SK-N-SH (cell line): ENCODE results near the gene TMEM229A. TPM values are rescaled to one million over a fixed set of nuclear protein-coding genes. Genes with fewer than 3 reads are reported as not detected.

Experiments used
- CHD2 ChIP-seq: fragments of 150-350 bp; IDR thresholded peaks from 2 replicates; pipeline ENCODE4 v1.6.1; 2018; ENCODE audit warnings: low read length; ENCODE audit not compliant: partially characterized antibody
- ELF1 ChIP-seq: IDR thresholded peaks from 2 replicates; pipeline ENCODE4 v1.4.0; 2012
- EP300 ChIP-seq, 2 experiments: IDR thresholded peaks; 2 replicates each; pipeline versions ENCODE4 v1.4.0 to v1.6.1; 2012; ENCODE audit warnings: borderline replicate concordance in 1 of 2, low read depth in 1 of 2, low read length in 1 of 2
- EZH2phosphoT487 ChIP-seq: fragments of 200-600 bp; sonication (generic); IDR thresholded peaks from 2 replicates; pipeline ENCODE4 v1.6.1; 2017; ENCODE audit warnings: low read depth, mixed run types, mild to moderate bottlenecking, antibody characterized with exemption, moderate library complexity, borderline replicate concordance
- FOSL2 ChIP-seq: IDR thresholded peaks from 2 replicates; pipeline ENCODE4 v1.4.0; 2012; ENCODE audit warnings: low read depth, mild to moderate bottlenecking, moderate library complexity, borderline replicate concordance
- FOXJ3 ChIP-seq: sonication (generic); formaldehyde crosslinking; IDR thresholded peaks from 2 replicates; pipeline ENCODE4 v1.5.1; 2020; ENCODE audit warnings: mild to moderate bottlenecking, missing genetic modification reagents
- GABPA ChIP-seq: IDR thresholded peaks from 2 replicates; pipeline ENCODE4 v1.4.0; 2012; ENCODE audit warnings: low read depth, mild to moderate bottlenecking
- GATA2 ChIP-seq: sonication (generic); formaldehyde crosslinking; IDR thresholded peaks from 2 replicates; pipeline ENCODE4 v1.5.0; 2020; ENCODE audit warnings: mild to moderate bottlenecking, missing genetic modification reagents
- JUND ChIP-seq: IDR thresholded peaks from 2 replicates; pipeline ENCODE4 v1.4.0; 2012
- NFIC ChIP-seq: IDR thresholded peaks from 2 replicates; pipeline ENCODE4 v1.4.0; 2012; ENCODE audit warnings: borderline replicate concordance
- POLR2AphosphoS5 ChIP-seq: IDR thresholded peaks from 2 replicates; pipeline ENCODE4 v1.6.1; 2012; ENCODE audit warnings: low read depth, low read length
- RAD21 ChIP-seq: IDR thresholded peaks from 2 replicates; pipeline ENCODE4 v1.6.1; 2012; ENCODE audit warnings: mild to moderate bottlenecking, low read length
- RCOR1 ChIP-seq: fragments of 150-350 bp; IDR thresholded peaks from 2 replicates; pipeline ENCODE4 v1.6.1; 2017; ENCODE audit warnings: antibody characterized with exemption, low read length
- RFX5 ChIP-seq: IDR thresholded peaks from 2 replicates; pipeline ENCODE4 v1.6.1; 2012; ENCODE audit warnings: mild to moderate bottlenecking, improper control_type of control experiment, low read length
- SIN3A ChIP-seq: IDR thresholded peaks from 2 replicates; pipeline ENCODE4 v1.6.1; 2012; ENCODE audit warnings: low read depth, mild to moderate bottlenecking, low read length, moderate library complexity, borderline replicate concordance
- SMC3 ChIP-seq: IDR thresholded peaks from 2 replicates; pipeline ENCODE4 v1.6.1; 2012; ENCODE audit warnings: low read depth, low read length, improper control_type of control experiment
- TAF1 ChIP-seq: IDR thresholded peaks from 2 replicates; pipeline ENCODE4 v1.6.1; 2012; ENCODE audit warnings: low read depth, mild to moderate bottlenecking, low read length, moderate library complexity, borderline replicate concordance
- TCF12 ChIP-seq: IDR thresholded peaks from 2 replicates; pipeline ENCODE4 v1.4.0; 2012
- TEAD4 ChIP-seq: IDR thresholded peaks from 2 replicates; pipeline ENCODE4 v1.4.0; 2012; ENCODE audit warnings: mild to moderate bottlenecking, borderline replicate concordance; ENCODE audit not compliant: insufficient read depth
- YY1 ChIP-seq: IDR thresholded peaks from 2 replicates; pipeline ENCODE4 v1.4.0; 2012; ENCODE audit warnings: low read depth, mild to moderate bottlenecking
- polyA plus RNA-seq, 3 experiments: library from polyadenylated mRNA; depleted of rRNA; stranded (reverse); fragments of >200 nt; gene quantifications; 2 replicates each; pipeline ENCODE4 v1.2.3, GENCODE V29; 2012
- TF ChIP-seq, protein P1 (sequence below): fragments of 200-600 bp; sonication (generic); IDR thresholded peaks from 2 replicates; pipeline ENCODE4 v1.6.1; 2017; ENCODE audit warnings: antibody characterized with exemption, mild to moderate bottlenecking, moderate library complexity
- TF ChIP-seq, protein P2 (sequence below): IDR thresholded peaks from 2 replicates; pipeline ENCODE4 v1.4.0; 2012; ENCODE audit warnings: low read depth, borderline replicate concordance
- TF ChIP-seq, protein P3 (sequence below): fragments of 150-350 bp; IDR thresholded peaks from 2 replicates; pipeline ENCODE4 v1.6.1; 2016; ENCODE audit warnings: mild to moderate bottlenecking, low read depth, low read length
- TF ChIP-seq, protein P4 (sequence below): fragments of 150-350 bp; IDR thresholded peaks from 2 replicates; pipeline ENCODE4 v1.6.1; 2017; ENCODE audit warnings: antibody characterized with exemption, low read length, low read depth, borderline replicate concordance

The TMEM229A gene
- polyA plus RNA-seq, 1 of the 3 experiments (the other 2 are of a cell fraction) = 0.35 TPM

DNA sequence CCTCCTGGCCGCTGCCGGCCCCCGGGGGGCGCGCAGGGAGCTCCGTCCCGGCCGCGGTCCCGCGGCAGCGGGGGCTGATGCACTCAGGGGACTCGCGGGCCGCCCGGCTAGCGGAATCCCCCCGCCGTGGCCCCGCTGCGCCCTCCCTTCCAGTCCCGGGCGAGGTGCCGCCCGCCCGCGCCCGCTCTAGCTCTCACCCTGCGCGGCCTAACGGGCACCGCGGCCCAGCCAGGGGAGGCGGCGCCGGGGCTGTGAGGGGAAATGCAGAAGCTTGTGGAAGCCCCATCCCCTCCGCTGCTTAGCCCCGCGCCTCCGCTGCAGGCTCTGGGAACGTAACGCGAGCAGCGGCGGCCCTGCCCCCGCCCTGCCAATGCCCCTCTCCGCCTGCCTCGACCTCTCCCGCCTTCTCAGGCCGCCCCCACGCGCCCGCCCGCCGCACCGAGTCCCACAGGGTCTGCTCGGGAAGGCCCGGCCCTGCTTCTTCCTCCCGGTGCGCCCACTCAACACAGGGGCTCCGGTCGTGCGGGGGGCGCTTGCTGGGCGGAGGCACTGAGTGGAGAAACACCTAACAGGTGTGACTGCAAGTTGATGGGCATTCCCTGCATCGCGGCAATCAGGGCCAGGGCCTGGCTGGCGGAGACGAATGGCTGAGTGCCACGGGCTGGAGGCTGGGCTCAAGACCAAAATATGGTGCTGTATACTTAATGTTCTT is 384 bp upstream of the TMEM229A start (continued):
- TF ChIP-seq, protein P1, sequence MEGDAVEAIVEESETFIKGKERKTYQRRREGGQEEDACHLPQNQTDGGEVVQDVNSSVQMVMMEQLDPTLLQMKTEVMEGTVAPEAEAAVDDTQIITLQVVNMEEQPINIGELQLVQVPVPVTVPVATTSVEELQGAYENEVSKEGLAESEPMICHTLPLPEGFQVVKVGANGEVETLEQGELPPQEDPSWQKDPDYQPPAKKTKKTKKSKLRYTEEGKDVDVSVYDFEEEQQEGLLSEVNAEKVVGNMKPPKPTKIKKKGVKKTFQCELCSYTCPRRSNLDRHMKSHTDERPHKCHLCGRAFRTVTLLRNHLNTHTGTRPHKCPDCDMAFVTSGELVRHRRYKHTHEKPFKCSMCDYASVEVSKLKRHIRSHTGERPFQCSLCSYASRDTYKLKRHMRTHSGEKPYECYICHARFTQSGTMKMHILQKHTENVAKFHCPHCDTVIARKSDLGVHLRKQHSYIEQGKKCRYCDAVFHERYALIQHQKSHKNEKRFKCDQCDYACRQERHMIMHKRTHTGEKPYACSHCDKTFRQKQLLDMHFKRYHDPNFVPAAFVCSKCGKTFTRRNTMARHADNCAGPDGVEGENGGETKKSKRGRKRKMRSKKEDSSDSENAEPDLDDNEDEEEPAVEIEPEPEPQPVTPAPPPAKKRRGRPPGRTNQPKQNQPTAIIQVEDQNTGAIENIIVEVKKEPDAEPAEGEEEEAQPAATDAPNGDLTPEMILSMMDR = no peak
- TF ChIP-seq, protein P2, sequence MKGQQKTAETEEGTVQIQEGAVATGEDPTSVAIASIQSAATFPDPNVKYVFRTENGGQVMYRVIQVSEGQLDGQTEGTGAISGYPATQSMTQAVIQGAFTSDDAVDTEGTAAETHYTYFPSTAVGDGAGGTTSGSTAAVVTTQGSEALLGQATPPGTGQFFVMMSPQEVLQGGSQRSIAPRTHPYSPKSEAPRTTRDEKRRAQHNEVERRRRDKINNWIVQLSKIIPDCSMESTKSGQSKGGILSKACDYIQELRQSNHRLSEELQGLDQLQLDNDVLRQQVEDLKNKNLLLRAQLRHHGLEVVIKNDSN = no peak
- TF ChIP-seq NFIC = no peak
- peak; percentile 55; the same call in 1 of the 2 replicates for TF ChIP-seq EZH2phosphoT487
- no peak for TF ChIP-seq ELF1
- no peak for TF ChIP-seq YY1
- peak; percentile 50 for TF ChIP-seq GATA2 (CRISPR knock-in tag)
- no peak; the same call in 1 of the 2 replicates for TF ChIP-seq RAD21
- no peak for TF ChIP-seq GABPA
- no peak for TF ChIP-seq RFX5
- TF ChIP-seq FOSL2 = no peak
- 0 out of 2 replicates have a peak, but pooled peaks have one; percentile 35 for TF ChIP-seq FOXJ3 (CRISPR knock-in tag)
- no peak for TF ChIP-seq TAF1
- no peak for TF ChIP-seq TEAD4
- TF ChIP-seq, protein P3, sequence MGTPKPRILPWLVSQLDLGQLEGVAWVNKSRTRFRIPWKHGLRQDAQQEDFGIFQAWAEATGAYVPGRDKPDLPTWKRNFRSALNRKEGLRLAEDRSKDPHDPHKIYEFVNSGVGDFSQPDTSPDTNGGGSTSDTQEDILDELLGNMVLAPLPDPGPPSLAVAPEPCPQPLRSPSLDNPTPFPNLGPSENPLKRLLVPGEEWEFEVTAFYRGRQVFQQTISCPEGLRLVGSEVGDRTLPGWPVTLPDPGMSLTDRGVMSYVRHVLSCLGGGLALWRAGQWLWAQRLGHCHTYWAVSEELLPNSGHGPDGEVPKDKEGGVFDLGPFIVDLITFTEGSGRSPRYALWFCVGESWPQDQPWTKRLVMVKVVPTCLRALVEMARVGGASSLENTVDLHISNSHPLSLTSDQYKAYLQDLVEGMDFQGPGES = no peak
- TF ChIP-seq RCOR1 = 0 out of 2 replicates have a peak, but pooled peaks have one; percentile 73
- TF ChIP-seq POLR2AphosphoS5 = no peak
- TF ChIP-seq JUND = no peak
- TF ChIP-seq SMC3 = peak; percentile 3; the same call in 1 of the 2 replicates
- TF ChIP-seq, protein P4, sequence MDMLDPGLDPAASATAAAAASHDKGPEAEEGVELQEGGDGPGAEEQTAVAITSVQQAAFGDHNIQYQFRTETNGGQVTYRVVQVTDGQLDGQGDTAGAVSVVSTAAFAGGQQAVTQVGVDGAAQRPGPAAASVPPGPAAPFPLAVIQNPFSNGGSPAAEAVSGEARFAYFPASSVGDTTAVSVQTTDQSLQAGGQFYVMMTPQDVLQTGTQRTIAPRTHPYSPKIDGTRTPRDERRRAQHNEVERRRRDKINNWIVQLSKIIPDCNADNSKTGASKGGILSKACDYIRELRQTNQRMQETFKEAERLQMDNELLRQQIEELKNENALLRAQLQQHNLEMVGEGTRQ = no peak
- TF ChIP-seq CHD2 = no peak
- no peak for TF ChIP-seq TCF12
- TF ChIP-seq EP300 (IDR thresholded peaks at IDR 0.05; ENCODE audit: borderline replicate concordance in 1 of 2, low read depth in 1 of 2, low read length in 1 of 2) = no peak
- TF ChIP-seq SIN3A = no peak
